HFFc6 (cell line): ENCODE data around the gene ARHGAP26. TPM values are rescaled to one million over a fixed set of nuclear protein-coding genes. Genes with fewer than 3 reads are reported as not detected.

Experiments
- DNase-seq: peaks from one replicate; pipeline ENCODE4 v3.0.0-alpha.2; 2018
- H3K27ac Mint-ChIP-seq: 2 replicates; pipeline ENCODE4 v1.8.0; 2020; ENCODE audit warnings: mild to moderate bottlenecking, mixed read lengths
- H3K27me3 Mint-ChIP-seq: 2 replicates; pipeline ENCODE4 v1.8.0; 2021; ENCODE audit warnings: mild to moderate bottlenecking, moderate library complexity, mixed read lengths; ENCODE audit not compliant: insufficient read depth
- H3K36me3 Mint-ChIP-seq: 2 replicates; pipeline ENCODE4 v1.8.0; 2021; ENCODE audit warnings: low read depth, mixed read lengths
- H3K4me1 Mint-ChIP-seq: 2 replicates; pipeline ENCODE4 v1.8.0; 2020; ENCODE audit warnings: low read depth, mixed read lengths
- H3K4me3 Mint-ChIP-seq: 2 replicates; pipeline ENCODE4 v1.8.0; 2020; ENCODE audit warnings: mild to moderate bottlenecking, moderate library complexity, mixed read lengths
- H3K9me3 Mint-ChIP-seq: 2 replicates; pipeline ENCODE4 v1.8.0; 2020; ENCODE audit warnings: mild to moderate bottlenecking, mixed read lengths
- CTCF ChIP-seq: fragments of 200-600 bp; sonication (generic); IDR thresholded peaks from 2 replicates; pipeline ENCODE4 v1.5.0; 2021; ENCODE audit warnings: antibody characterized with exemption, mild to moderate bottlenecking
- total RNA-seq, 6 experiments: library from RNA; stranded (reverse); fragmentation: NEBNext Ultra II Directional; extraction: Animal tissue kit (Norgen Biotek cat#: 25700); gene quantifications; 2 replicates in 1 of 6; 3 replicates in 5 of 6; pipeline ENCODE4 v1.2.3, GENCODE V29; 2021

The ARHGAP26 gene
- total RNA-seq, 6 experiments from 2014 or later = 2.3 to 3.6 (median 3.1) TPM

- no peaks in the 10 kb centered on the region for H3K36me3 Mint-ChIP-seq
- peaks cover 3% of the 10 kb centered on the region for H3K4me1 Mint-ChIP-seq
- H3K4me3 Mint-ChIP-seq = no peak overlapping the region
- no peak overlapping the region for H3K27ac Mint-ChIP-seq
- no peaks in the 10 kb centered on the region; the same call in 1 of the 2 replicates for H3K9me3 Mint-ChIP-seq
- H3K27me3 Mint-ChIP-seq = no peaks in the 10 kb centered on the region
- no peak for TF ChIP-seq CTCF
- DNase-seq = no peak
Measured at GRCh38 chr5:143190260-143190810, 420.2 kb downstream of the ARHGAP26 start.

DNA sequence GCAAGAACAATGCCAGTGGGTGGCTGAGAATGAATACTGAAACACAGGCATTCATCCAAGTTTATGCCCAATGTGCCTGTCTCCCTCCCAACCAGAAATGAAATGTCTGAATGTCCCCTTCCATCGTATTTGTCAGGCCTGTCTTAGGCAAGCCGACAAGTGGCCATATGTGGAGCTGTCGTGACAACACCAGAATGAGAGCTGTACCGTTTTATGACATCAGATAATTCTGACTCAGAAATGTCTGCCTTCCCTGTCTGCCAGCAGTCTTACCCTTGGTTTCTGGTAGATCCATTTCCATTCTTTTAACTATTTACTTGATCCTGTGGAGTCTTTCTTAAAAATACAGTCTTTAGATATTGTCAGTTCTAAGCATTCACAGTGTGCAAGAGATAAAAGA is 421.5 kb downstream of the ARHGAP26 start:
- H3K9me3 Mint-ChIP-seq = no peaks in the 10 kb centered on the region; the same call in 1 of the 2 replicates
- H3K27me3 Mint-ChIP-seq = no peaks in the 10 kb centered on the region
- no peak for TF ChIP-seq CTCF
- DNase-seq = no peak
- H3K36me3 Mint-ChIP-seq = no peaks in the 10 kb centered on the region
- H3K27ac Mint-ChIP-seq = no peak overlapping the region
- no peak overlapping the region for H3K4me3 Mint-ChIP-seq
- peaks cover 13% of the 10 kb centered on the region for H3K4me1 Mint-ChIP-seq

- H3K4me1 Mint-ChIP-seq = peaks cover 20% of the 10 kb centered on the region
- H3K27me3 Mint-ChIP-seq = no peaks in the 10 kb centered on the region
- no peaks in the 10 kb centered on the region; the same call in 1 of the 2 replicates for H3K9me3 Mint-ChIP-seq
- no peak for DNase-seq
- H3K27ac Mint-ChIP-seq = no peak overlapping the region
- no peaks in the 10 kb centered on the region for H3K36me3 Mint-ChIP-seq
- no peak overlapping the region for H3K4me3 Mint-ChIP-seq
- no peak for TF ChIP-seq CTCF
Measured at GRCh38 chr5:143192191-143192900, 422.2 kb downstream of the ARHGAP26 start.

- H3K4me3 Mint-ChIP-seq = no peak overlapping the region
- TF ChIP-seq CTCF = no peak
- H3K36me3 Mint-ChIP-seq = peaks cover 5% of the 10 kb centered on the region; the same call in 1 of the 2 replicates
- H3K27me3 Mint-ChIP-seq = no peaks in the 10 kb centered on the region
- no peak overlapping the region for H3K27ac Mint-ChIP-seq
- DNase-seq = no peak
- H3K4me1 Mint-ChIP-seq = peaks cover 31% of the 10 kb centered on the region
- H3K9me3 Mint-ChIP-seq = no peaks in the 10 kb centered on the region; the same call in 1 of the 2 replicates
Measured at GRCh38 chr5:143194206-143194605, 424.0 kb downstream of the ARHGAP26 start.

GRCh38 chr5:143194713-143195112 is 424.5 kb downstream of the ARHGAP26 start:
- Mint-ChIP-seq H3K9me3 (no peaks in the 10 kb centered on the region; the same call in 1 of the 2 replicates), H3K4me1 (peaks cover 33% of the 10 kb centered on the region), H3K27ac (no peak overlapping the region), H3K4me3 (no peak overlapping the region), H3K36me3 (peaks cover 5% of the 10 kb centered on the region; the same call in 1 of the 2 replicates), H3K27me3 (no peaks in the 10 kb centered on the region)
- no peak for DNase-seq
- no peak for TF ChIP-seq CTCF
